Middle frontal gyrus (tissue), 1 donor: Measurements from ENCODE around the gene FRAT1.
"Not testable (repeated sequence)": the region's sequence is repeated elsewhere in the genome, so short reads cannot be mapped to it uniquely, and the experiment has no call there.

Experiments used
- DNase-seq: peaks from one replicate; pipeline ENCODE4 v3.0.0-alpha.2; 2015; ENCODE audit warnings: low spot score; ENCODE audit errors: extremely low spot score

FRAT1 gene

GRCh38 chr10:97334370-97335175 lies 15.5 kb downstream of the FRAT1 start, which contains the start of gene FRAT2:
TSS of gene FRAT2 (minus strand) at chr10:97334729. CDS start at chr10:97334572, 157 bp downstream.
- peak; percentile 78 for DNase-seq

GRCh38 chr10:97335188-97335619 lies 16.1 kb downstream of the FRAT1 start:
- no peak for DNase-seq

GRCh38 chr10:97336006-97336405 lies 16.9 kb downstream of the FRAT1 start:
- no peak for DNase-seq

- DNase-seq, result no peak
Observed at GRCh38 chr10:97336446-97336845, 17.4 kb downstream of the FRAT1 start.

GRCh38 chr10:97336942-97337831 lies 18.1 kb downstream of the FRAT1 start:
- no peak for DNase-seq

- DNase-seq, result no peak
Observed at GRCh38 chr10:97338041-97338440, 19.0 kb downstream of the FRAT1 start.

GRCh38 chr10:97341416-97341815 lies 22.3 kb downstream of the FRAT1 start:
- DNase-seq, result no peak

GRCh38 chr10:97343664-97344063 lies 24.6 kb downstream of the FRAT1 start:
- DNase-seq, result not testable (repeated sequence)

- DNase-seq, result no peak
Observed at GRCh38 chr10:97347317-97347716, 28.2 kb downstream of the FRAT1 start.

GRCh38 chr10:97349752-97350513 lies 30.9 kb downstream of the FRAT1 start:
- no peak for DNase-seq

- DNase-seq, result no peak
Observed at GRCh38 chr10:97353945-97354344, 34.9 kb downstream of the FRAT1 start.

GRCh38 chr10:97355571-97355975 lies 36.5 kb downstream of the FRAT1 start:
- no peak for DNase-seq

GRCh38 chr10:97356318-97356914 lies 37.3 kb downstream of the FRAT1 start:
- DNase-seq, result no peak

GRCh38 chr10:97356918-97357317 lies 37.8 kb downstream of the FRAT1 start:
- no peak for DNase-seq

- DNase-seq, result no peak
Observed at GRCh38 chr10:97358349-97358748, 39.3 kb downstream of the FRAT1 start.

- DNase-seq, result no peak
Observed at GRCh38 chr10:97358781-97359180, 39.7 kb downstream of the FRAT1 start.

- no peak for DNase-seq
Observed at GRCh38 chr10:97360705-97361536, 41.9 kb downstream of the FRAT1 start.

- DNase-seq, result no peak
Observed at GRCh38 chr10:97361537-97361901, 42.4 kb downstream of the FRAT1 start.

- DNase-seq, result no peak
Observed at GRCh38 chr10:97362310-97363033, 43.4 kb downstream of the FRAT1 start.

- DNase-seq, result no peak
Observed at GRCh38 chr10:97363071-97363470, 44.0 kb downstream of the FRAT1 start.
